H1 (cell line): ENCODE data around the gene WLS. TPM values are rescaled to one million over a fixed set of nuclear protein-coding genes. Genes with fewer than 3 reads are reported as not detected.

ENCODE experiments used
- CTCF ChIA-PET: fragments of 300-600 bp; sonication (Branson Sonifier 250); formaldehyde crosslinking; loops from one replicate; lab custom pipeline; 2021; ENCODE audit not compliant: partially characterized antibody; lab: Charles Lee
- POLR2A ChIA-PET: fragments of 300-600 bp; sonication (Branson Sonifier 250); formaldehyde crosslinking; loops from one replicate; lab custom pipeline; 2021; ENCODE audit warnings: inconsistent platforms; ENCODE audit not compliant: partially characterized antibody; lab: Charles Lee
- DNase-seq, 2 experiments: peaks; one replicate each; pipeline versions ENCODE4 v3.0.0 to v3.0.0-alpha.2; 2010 to 2022; ENCODE audit warnings: low spot score in 2 of 2, low read depth in 1 of 2, mixed read lengths in 1 of 2
- FAIRE-seq: peaks from 2 replicates; lab custom pipeline; 2011; peaks lifted over from hg19 to GRCh38; lab: Jason Lieb, UNC
- H2AFZ ChIP-seq: 2 replicates; pipeline ENCODE4 v1.8.1; 2012; ENCODE audit warnings: low read length, inconsistent platforms
- H2AK5ac ChIP-seq: 2 replicates; pipeline ENCODE4 v1.6.1; 2013; ENCODE audit warnings: low read depth, low read length
- H2BK120ac ChIP-seq: replicated peaks from 2 replicates; pipeline ENCODE3; 2013; ENCODE audit warnings: low read depth, low read length, inconsistent platforms
- H2BK12ac ChIP-seq: 2 replicates; pipeline ENCODE4 v1.6.1; 2013; ENCODE audit warnings: low read depth, low read length
- H2BK15ac ChIP-seq: 2 replicates; pipeline ENCODE4 v1.6.1; 2013; ENCODE audit warnings: low read length
- H2BK20ac ChIP-seq: 2 replicates; pipeline ENCODE4 v1.6.1; 2013; ENCODE audit warnings: low read length
- H2BK5ac ChIP-seq: 2 replicates; pipeline ENCODE4 v1.6.1; 2013; ENCODE audit warnings: low read depth, low read length
- H3K14ac ChIP-seq: 2 replicates; pipeline ENCODE4 v1.6.1; 2013; ENCODE audit warnings: inconsistent platforms; ENCODE audit not compliant: insufficient read length
- H3K18ac ChIP-seq: 2 replicates; pipeline ENCODE4 v1.6.1; 2013; ENCODE audit warnings: low read length; ENCODE audit errors: extremely low read depth
- H3K23ac ChIP-seq: 2 replicates; pipeline ENCODE4 v1.6.1; 2013; ENCODE audit warnings: inconsistent platforms; ENCODE audit not compliant: insufficient read length
- H3K23me2 ChIP-seq: 2 replicates; pipeline ENCODE4 v1.6.1; 2013; ENCODE audit warnings: low read depth, low read length
- H3K27ac ChIP-seq: 2 replicates; pipeline ENCODE4 v1.6.1; 2011; ENCODE audit warnings: low read depth, low read length, inconsistent platforms
- H3K27me3 ChIP-seq, 4 experiments: replicated peaks in 1 of 4; 1 replicate in 1 of 4; 2 replicates in 3 of 4; pipeline versions ENCODE4 v1.6.1 to v1.8.1; 2011 to 2013; ENCODE audit warnings: low read length in 3 of 4, mild to moderate bottlenecking in 3 of 4, inconsistent platforms in 2 of 4, mixed read lengths in 2 of 4, moderate library complexity in 1 of 4; ENCODE audit not compliant: control insufficient read depth in 3 of 4, insufficient read depth in 3 of 4; ENCODE audit errors: extremely low read depth in 1 of 4
- H3K36me3 ChIP-seq, 4 experiments: 2 replicates each; pipeline versions ENCODE4 v1.6.1 to v1.8.1; 2011 to 2013; ENCODE audit warnings: mild to moderate bottlenecking in 4 of 4, low read length in 3 of 4, moderate library complexity in 2 of 4, control low read depth in 1 of 4, inconsistent platforms in 1 of 4; ENCODE audit not compliant: insufficient read depth in 4 of 4, control insufficient read depth in 2 of 4
- H3K4ac ChIP-seq: replicated peaks from 2 replicates; pipeline ENCODE3; 2013; ENCODE audit warnings: low read length, low read depth, mixed read lengths, inconsistent platforms; ENCODE audit not compliant: insufficient read length
- H3K4me1 ChIP-seq, 4 experiments: replicated peaks in 1 of 4; 1 replicate in 1 of 4; 2 replicates in 3 of 4; pipeline versions ENCODE4 v1.6.1 to v1.8.1; 2011 to 2013; ENCODE audit warnings: low read length in 3 of 4, inconsistent platforms in 2 of 4, mixed read lengths in 1 of 4; ENCODE audit not compliant: insufficient read depth in 4 of 4, control insufficient read depth in 3 of 4
- H3K4me2 ChIP-seq, 2 experiments: 2 replicates each; pipeline versions ENCODE4 v1.6.1 to v1.8.1; 2011 to 2013; ENCODE audit warnings: low read depth in 2 of 2, low read length in 2 of 2, control low read depth in 1 of 2, inconsistent platforms in 1 of 2, mild to moderate bottlenecking in 1 of 2; ENCODE audit not compliant: insufficient read depth in 1 of 2
- H3K4me3 ChIP-seq, 4 experiments: fragments of 200-600, 300-600 bp in 1 of 4; sonication (generic), shearing (Covaris generic), sonication (Bioruptor Twin) in 1 of 4; 2 replicates each; pipeline versions ENCODE4 v1.5.1 to v1.8.1; 2011 to 2016; ENCODE audit warnings: low read length in 4 of 4, low read depth in 3 of 4, control low read depth in 2 of 4, inconsistent platforms in 2 of 4, mild to moderate bottlenecking in 2 of 4, mixed read lengths in 1 of 4, moderate library complexity in 1 of 4; ENCODE audit not compliant: insufficient read depth in 2 of 4; ENCODE audit errors: extremely low read depth in 1 of 4
- H3K56ac ChIP-seq: replicated peaks from 2 replicates; pipeline ENCODE3; 2013; ENCODE audit warnings: low read depth, mild to moderate bottlenecking, mixed read lengths, low read length, inconsistent platforms; ENCODE audit not compliant: insufficient read length
- H3K79me1 ChIP-seq: 2 replicates; pipeline ENCODE4 v1.6.1; 2013; ENCODE audit warnings: low read depth, low read length, control low read depth
- H3K79me2 ChIP-seq, 2 experiments: 2 replicates each; pipeline versions ENCODE4 v1.6.1 to v1.8.1; 2012 to 2013; ENCODE audit warnings: low read length in 2 of 2, mild to moderate bottlenecking in 2 of 2, inconsistent platforms in 1 of 2; ENCODE audit not compliant: insufficient read depth in 2 of 2, control insufficient read depth in 1 of 2
- H3K9ac ChIP-seq, 4 experiments: replicated peaks in 1 of 4; 1 replicate in 1 of 4; 2 replicates in 3 of 4; pipeline versions ENCODE4 v1.6.1 to v1.8.1; 2011 to 2013; ENCODE audit warnings: low read depth in 3 of 4, low read length in 3 of 4, control low read depth in 2 of 4, mild to moderate bottlenecking in 2 of 4, moderate library complexity in 2 of 4, inconsistent platforms in 1 of 4; ENCODE audit errors: extremely low read depth in 1 of 4
- H3K9me3 ChIP-seq, 2 experiments: 2 replicates each; pipeline versions ENCODE4 v1.6.1 to v1.8.1; 2012 to 2013; ENCODE audit warnings: mild to moderate bottlenecking in 2 of 2, moderate library complexity in 2 of 2, control low read depth in 1 of 2, inconsistent platforms in 1 of 2, low read depth in 1 of 2, low read length in 1 of 2, mixed read lengths in 1 of 2; ENCODE audit not compliant: insufficient read depth in 2 of 2
- H4K20me1 ChIP-seq, 2 experiments: replicated peaks in 1 of 2; 2 replicates each; pipeline versions ENCODE3 to v1.8.1; 2011 to 2013; ENCODE audit warnings: inconsistent platforms in 2 of 2, low read length in 2 of 2, mild to moderate bottlenecking in 1 of 2; ENCODE audit not compliant: insufficient read depth in 2 of 2, control insufficient read depth in 1 of 2
- H4K5ac ChIP-seq: 2 replicates; pipeline ENCODE4 v1.6.1; 2013; ENCODE audit warnings: low read length, low read depth, mixed read lengths, inconsistent platforms; ENCODE audit not compliant: insufficient read length
- H4K8ac ChIP-seq: 2 replicates; pipeline ENCODE4 v1.8.0; 2013; ENCODE audit warnings: mild to moderate bottlenecking, moderate library complexity, low read length, inconsistent platforms; ENCODE audit not compliant: insufficient read depth; ENCODE audit errors: extremely low read depth
- H4K91ac ChIP-seq: replicated peaks from 2 replicates; pipeline ENCODE3; 2013; ENCODE audit warnings: low read length, mixed read lengths, inconsistent platforms; ENCODE audit not compliant: insufficient read length
- BCL11A ChIP-seq, 2 experiments: IDR thresholded peaks; one replicate each; pipeline ENCODE4 v1.6.1; 2011; ENCODE audit warnings: low read depth in 2 of 2, low read length in 2 of 2, mild to moderate bottlenecking in 2 of 2
- CHD1 ChIP-seq: IDR thresholded peaks from 2 replicates; pipeline ENCODE4 v1.6.1; 2012; ENCODE audit warnings: low read depth, low read length, improper control_type of control experiment
- CHD2 ChIP-seq: IDR thresholded peaks from 2 replicates; pipeline ENCODE4 v1.6.1; 2012; ENCODE audit warnings: low read length, improper control_type of control experiment
- EP300 ChIP-seq, 2 experiments: IDR thresholded peaks; 1 replicate in 1 of 2; 2 replicates in 1 of 2; pipeline ENCODE4 v1.6.1; 2011 to 2012; ENCODE audit warnings: low read depth in 2 of 2, low read length in 2 of 2, mild to moderate bottlenecking in 2 of 2, borderline replicate concordance in 1 of 2, inconsistent platforms in 1 of 2, moderate library complexity in 1 of 2
- GABPA ChIP-seq: IDR thresholded peaks from 2 replicates; pipeline ENCODE4 v1.6.1; 2011; ENCODE audit warnings: mild to moderate bottlenecking, low read length, moderate library complexity, borderline replicate concordance; ENCODE audit not compliant: insufficient read depth
- HDAC2 ChIP-seq, 2 experiments: fragments of 300-600 bp in 1 of 2; sonication (generic) in 1 of 2; IDR thresholded peaks; 2 replicates each; pipeline ENCODE4 v1.6.1; 2011 to 2012; ENCODE audit warnings: low read depth in 2 of 2, low read length in 2 of 2, mild to moderate bottlenecking in 2 of 2, moderate library complexity in 2 of 2, borderline replicate concordance in 1 of 2, inconsistent platforms in 1 of 2
- HDAC6 ChIP-seq: IDR thresholded peaks from one replicate; pipeline ENCODE4 v1.7.1; 2012; ENCODE audit warnings: low read depth, mild to moderate bottlenecking, inconsistent platforms, low read length, moderate library complexity
- JUND ChIP-seq: IDR thresholded peaks from 2 replicates; pipeline ENCODE4 v1.6.1; 2011; ENCODE audit warnings: mild to moderate bottlenecking, improper control_type of control experiment, low read length
- KDM5A ChIP-seq: fragments of 200-600 bp; IDR thresholded peaks from 2 replicates; pipeline ENCODE4 v1.7.1; 2012; ENCODE audit warnings: mild to moderate bottlenecking, low read length, inconsistent platforms, mixed read lengths
- MAFK ChIP-seq: IDR thresholded peaks from 2 replicates; pipeline ENCODE4 v1.6.1; 2012; ENCODE audit warnings: low read depth, mild to moderate bottlenecking, improper control_type of control experiment, low read length
- POLR2A ChIP-seq, 2 experiments: IDR thresholded peaks; 1 replicate in 1 of 2; 2 replicates in 1 of 2; pipeline ENCODE4 v1.6.1; 2011; ENCODE audit warnings: low read depth in 2 of 2, low read length in 2 of 2, mild to moderate bottlenecking in 2 of 2; ENCODE audit errors: control extremely low read depth in 1 of 2
- POU5F1 ChIP-seq: IDR thresholded peaks from 2 replicates; pipeline ENCODE4 v1.6.1; 2011; ENCODE audit warnings: low read depth, mild to moderate bottlenecking, low read length, moderate library complexity
- SIRT6 ChIP-seq: IDR thresholded peaks from one replicate; pipeline ENCODE4 v1.7.1; 2012; ENCODE audit warnings: low read length, inconsistent platforms
- SP4 ChIP-seq: IDR thresholded peaks from 2 replicates; pipeline ENCODE4 v1.6.1; 2012; ENCODE audit warnings: low read length, inconsistent platforms
- TAF1 ChIP-seq: IDR thresholded peaks from 2 replicates; pipeline ENCODE4 v1.6.1; 2011; ENCODE audit warnings: mild to moderate bottlenecking, low read depth, low read length
- WGBS, 2 experiments: shearing (Covaris generic) in 1 of 2; methylation state at CpG; one replicate each; pipeline versions ENCODE4 v1.1.6 to v1.1.7; 2013 to 2015; ENCODE audit warnings: low lambda C conversion rate in 2 of 2, mixed read lengths in 2 of 2, inconsistent platforms in 1 of 2, low coverage in 1 of 2, missing lambda C conversion rate in 1 of 2; ENCODE audit not compliant: insufficient replicate concordance in 2 of 2, insufficient coverage in 1 of 2, insufficient read length in 1 of 2; ENCODE audit errors: extremely low coverage in 1 of 2, missing lambda C conversion rate in 1 of 2; 5-methylcytosine and 5-hydroxymethylcytosine counted together
- polyA plus RNA-seq, 7 experiments: library from polyadenylated mRNA; depleted of rRNA in 3 of 7; stranded (reverse) in 5 of 7; unstranded in 2 of 7; fragments of >200 nt in 5 of 7; fragments of 200-250 nt in 2 of 7; gene quantifications; 1 replicate in 5 of 7; 2 replicates in 1 of 7; 4 replicates in 1 of 7; pipeline versions ENCODE4 v1.2.1 to v1.2.3, GENCODE V29; 2011 to 2013; ENCODE audit warnings: missing spikeins in 2 of 7, mixed read lengths in 2 of 7
- total RNA-seq: library from RNA; stranded (reverse); fragmentation: NEBNext Ultra II Directional; extraction: Animal tissue kit (Norgen Biotek cat#: 25700); gene quantifications from 2 replicates; pipeline ENCODE4 v1.2.1, GENCODE V29; 2021

Gene WLS
- total and polyA plus RNA-seq, 2 of the 8 experiments (the other 6 are each of a cell fraction or from before 2014, with no cell fraction given): 1.2 to 2.7 TPM

GRCh38 chr1:68198752-68199151, 33.6 kb downstream of the WLS start:
- Histone ChIP-seq H4K91ac (no peak overlapping the region), H4K20me1 (no peaks in the 10 kb centered on the region)
- CTCF ChIA-PET: no interaction called here

More at GRCh38 chr1:68198752-68199151, 33.6 kb downstream of the WLS start:
- Histone ChIP-seq H2BK12ac (no peak overlapping the region), H2AFZ (no peak overlapping the region), H3K56ac (no peak overlapping the region), H3K79me1 (no peaks in the 10 kb centered on the region), H4K8ac (no peak overlapping the region), H3K36me3 (no peaks in the 10 kb centered on the region), H3K27ac (no peak overlapping the region), H3K23ac (no peak overlapping the region), H2BK5ac (no peak overlapping the region), H3K9me3 (no peaks in the 10 kb centered on the region), H3K4ac (no peak overlapping the region), H3K14ac (no peak overlapping the region), H3K27me3 (no peaks in the 10 kb centered on the region), H3K4me3 (no peak overlapping the region)
- 90% methylated on average over 2 of the region's 2 CpGs; no CpG with 5 or more reads in 1 of the 2 experiments for WGBS, 2 experiments
- TF ChIP-seq CHD2: no peak
- no peak for TF ChIP-seq MAFK
- no peak for TF ChIP-seq CHD1
- no peak for TF ChIP-seq EP300 (IDR thresholded peaks at IDR 0.05; ENCODE audit: borderline replicate concordance in 1 of 2, low read depth in 2 of 2, low read length in 2 of 2)
- no peak for TF ChIP-seq BCL11A (IDR thresholded peaks at IDR 0.05; ENCODE audit: low read depth in 2 of 2, low read length in 2 of 2)
- TF ChIP-seq SIRT6: no peak
- no peak for TF ChIP-seq TAF1
- no peak for TF ChIP-seq POLR2A (IDR thresholded peaks at IDR 0.05; ENCODE audit: control extremely low read depth in 1 of 2, low read depth in 2 of 2, low read length in 2 of 2)
- TF ChIP-seq GABPA: no peak
- no peak for TF ChIP-seq KDM5A
- no peak for TF ChIP-seq POU5F1
- no peak for TF ChIP-seq JUND
- no peak for TF ChIP-seq SP4
- TF ChIP-seq HDAC2 (IDR thresholded peaks at IDR 0.05; ENCODE audit: borderline replicate concordance in 1 of 2, low read depth in 2 of 2, low read length in 2 of 2): no peak
- TF ChIP-seq HDAC6: no peak
- TF ChIP-seq, all 59 proteins: peak for 0
- no peak overlapping the region for H3K9ac ChIP-seq
- peaks cover 0 to 3% (median 0%) of the 10 kb centered on the region in 4 experiments; a peak in 1 of 7 replicates for H3K4me1 ChIP-seq
- DNase-seq (no peak), FAIRE-seq (no peak)
- H2AK5ac ChIP-seq: no peak overlapping the region
- H2BK120ac ChIP-seq: no peak overlapping the region
- no peak overlapping the region for H2BK20ac ChIP-seq
- no peak overlapping the region for H4K5ac ChIP-seq
- H3K79me2 ChIP-seq: no peaks in the 10 kb centered on the region
- no peak overlapping the region for H2BK15ac ChIP-seq
- POLR2A ChIA-PET: no interaction called here
- no peak overlapping the region for H3K18ac ChIP-seq
- no peak overlapping the region for H3K4me2 ChIP-seq
- no peaks in the 10 kb centered on the region for H3K23me2 ChIP-seq
